Mammary epithelial cell (primary cell): ENCODE measurements around the gene XKR8.

Experiments
- EZH2 ChIP-seq: IDR thresholded peaks from 2 replicates; pipeline ENCODE4 v1.6.1; 2012; ENCODE audit warnings: low read length, inconsistent platforms, borderline replicate concordance
- TF ChIP-seq, protein P1 (sequence below), 2 donors: IDR thresholded peaks in 1 of 2; conservative IDR thresholded peaks in 1 of 2; 2 replicates each; pipeline ENCODE4 v1.5.1; 2011 to 2012; ENCODE audit warnings: inconsistent platforms in 2 of 2, low read length in 2 of 2, mild to moderate bottlenecking in 2 of 2, control low read depth in 1 of 2, low read depth in 1 of 2; ENCODE audit not compliant: insufficient read depth in 1 of 2; ENCODE audit errors: extremely low read depth in 1 of 2

DNA sequence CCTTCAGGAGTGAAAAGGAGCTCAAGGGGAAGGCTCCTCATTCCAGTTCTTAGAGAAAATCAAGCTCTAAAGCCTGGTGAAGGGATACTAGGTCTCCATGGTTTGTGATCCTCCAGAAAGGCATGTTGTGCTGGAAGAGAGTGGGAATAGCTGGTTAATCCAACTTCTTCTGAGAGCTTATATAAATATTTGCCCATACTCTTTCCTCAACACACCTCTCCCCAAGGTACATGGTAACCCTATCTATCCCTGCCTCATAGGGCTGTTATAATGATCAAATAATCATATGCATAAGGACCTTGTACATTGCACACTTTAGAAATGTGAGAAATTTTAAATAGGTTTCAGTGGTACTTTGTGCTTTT, 14.6 kb downstream of the XKR8 start:
- TF ChIP-seq, protein P1, sequence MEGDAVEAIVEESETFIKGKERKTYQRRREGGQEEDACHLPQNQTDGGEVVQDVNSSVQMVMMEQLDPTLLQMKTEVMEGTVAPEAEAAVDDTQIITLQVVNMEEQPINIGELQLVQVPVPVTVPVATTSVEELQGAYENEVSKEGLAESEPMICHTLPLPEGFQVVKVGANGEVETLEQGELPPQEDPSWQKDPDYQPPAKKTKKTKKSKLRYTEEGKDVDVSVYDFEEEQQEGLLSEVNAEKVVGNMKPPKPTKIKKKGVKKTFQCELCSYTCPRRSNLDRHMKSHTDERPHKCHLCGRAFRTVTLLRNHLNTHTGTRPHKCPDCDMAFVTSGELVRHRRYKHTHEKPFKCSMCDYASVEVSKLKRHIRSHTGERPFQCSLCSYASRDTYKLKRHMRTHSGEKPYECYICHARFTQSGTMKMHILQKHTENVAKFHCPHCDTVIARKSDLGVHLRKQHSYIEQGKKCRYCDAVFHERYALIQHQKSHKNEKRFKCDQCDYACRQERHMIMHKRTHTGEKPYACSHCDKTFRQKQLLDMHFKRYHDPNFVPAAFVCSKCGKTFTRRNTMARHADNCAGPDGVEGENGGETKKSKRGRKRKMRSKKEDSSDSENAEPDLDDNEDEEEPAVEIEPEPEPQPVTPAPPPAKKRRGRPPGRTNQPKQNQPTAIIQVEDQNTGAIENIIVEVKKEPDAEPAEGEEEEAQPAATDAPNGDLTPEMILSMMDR (conservative IDR thresholded peaks at IDR 0.05 in 1 of 2, IDR thresholded peaks at IDR 0.05 in 1 of 2; ENCODE audit: extremely low read depth in 1 of 2, insufficient read depth in 1 of 2, low read depth in 1 of 2, low read length in 2 of 2): no peak
- TF ChIP-seq EZH2: no peak
